ENCODE measurements around the gene TAF8. TPM values are rescaled to one million over a fixed set of nuclear protein-coding genes. Genes with fewer than 3 reads are reported as not detected.
A peak's percentile ranks its signal among the peaks of the same experiment; 100 is the strongest.
"Not testable (repeated sequence)": the region's sequence is repeated elsewhere in the genome, so short reads cannot be mapped to it uniquely, and the experiment has no call there.

The TAF8 gene, protein sequence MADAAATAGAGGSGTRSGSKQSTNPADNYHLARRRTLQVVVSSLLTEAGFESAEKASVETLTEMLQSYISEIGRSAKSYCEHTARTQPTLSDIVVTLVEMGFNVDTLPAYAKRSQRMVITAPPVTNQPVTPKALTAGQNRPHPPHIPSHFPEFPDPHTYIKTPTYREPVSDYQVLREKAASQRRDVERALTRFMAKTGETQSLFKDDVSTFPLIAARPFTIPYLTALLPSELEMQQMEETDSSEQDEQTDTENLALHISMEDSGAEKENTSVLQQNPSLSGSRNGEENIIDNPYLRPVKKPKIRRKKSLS
- total RNA-seq (2014; rRNA removed; shearing (Covaris generic)): 22.6 and 29.1 TPM in 2 replicates

DNA sequence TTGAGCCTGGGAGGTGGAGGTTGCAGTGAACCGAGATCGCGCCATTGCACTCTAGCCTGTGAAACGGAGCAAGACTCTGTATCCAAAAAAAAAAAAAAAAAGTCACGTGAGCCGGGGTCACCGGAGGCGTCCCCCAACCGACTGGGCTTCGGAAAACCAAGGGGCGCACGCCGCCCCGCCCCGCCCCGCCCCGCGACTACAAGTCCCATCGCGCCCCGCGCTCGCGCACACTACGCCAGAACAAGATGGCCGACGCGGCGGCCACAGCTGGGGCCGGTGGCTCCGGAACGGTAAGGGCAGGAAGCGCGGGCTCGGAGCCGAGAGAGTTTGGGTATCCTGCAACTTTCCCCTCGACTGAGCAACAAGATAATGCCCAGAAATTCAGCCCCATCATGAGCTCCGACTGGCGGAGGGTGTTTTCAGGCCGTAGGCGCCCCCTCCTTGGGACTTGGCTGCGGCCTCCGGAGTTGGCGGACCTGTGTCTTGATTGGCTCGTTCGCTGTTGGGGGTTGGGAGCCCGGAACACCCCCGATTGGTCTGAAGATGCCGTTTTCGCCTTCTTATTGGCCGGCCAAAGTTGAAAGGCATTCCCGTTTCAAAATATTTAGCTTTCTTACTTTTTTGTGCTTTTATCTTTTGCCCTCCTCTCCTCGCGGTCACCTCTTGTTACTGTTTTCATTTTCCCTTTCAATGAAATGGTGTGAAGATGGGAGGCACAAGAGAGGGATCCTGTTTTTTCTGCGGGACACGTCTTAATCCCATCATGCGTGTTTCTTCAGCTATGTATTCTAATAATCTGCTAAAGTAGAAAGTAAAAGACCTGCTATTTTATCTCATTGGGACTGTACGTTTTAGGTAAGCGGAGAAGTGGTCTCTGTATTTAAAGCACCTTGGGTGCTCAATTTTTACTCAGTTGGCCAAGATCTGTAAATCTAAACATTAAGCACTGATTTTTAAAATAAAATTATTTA is at the start of gene TAF8:
Gene TAF8, plus strand, starts transcription at position 228 of the 971 bp plus-strand sequence. Its CDS starts 18 bp downstream, at position 246.
- peak; percentile 93 for DNase-seq (ENCODE audit: low read depth)

DNA sequence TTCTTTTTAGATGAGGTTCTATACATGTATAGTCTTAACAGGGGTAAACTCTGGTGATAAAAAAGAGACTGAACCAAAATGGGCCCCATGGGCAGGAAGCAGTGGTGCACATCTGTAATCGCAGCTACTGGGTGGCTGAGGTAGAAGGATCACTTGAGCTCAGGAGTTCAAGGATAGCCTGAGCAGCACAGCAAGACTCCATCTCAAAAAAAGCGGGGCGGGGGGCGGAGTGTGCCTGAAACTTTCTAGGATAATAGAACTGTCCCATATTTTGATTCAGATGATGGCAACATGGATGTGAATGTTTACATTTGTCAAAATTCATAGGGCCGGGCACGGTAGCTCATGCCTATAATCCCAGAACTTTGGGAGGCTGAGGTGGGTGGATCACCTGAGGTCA is 48.8 kb upstream of the TAF8 start:
- no peak for DNase-seq (ENCODE audit: low read depth)

DNA sequence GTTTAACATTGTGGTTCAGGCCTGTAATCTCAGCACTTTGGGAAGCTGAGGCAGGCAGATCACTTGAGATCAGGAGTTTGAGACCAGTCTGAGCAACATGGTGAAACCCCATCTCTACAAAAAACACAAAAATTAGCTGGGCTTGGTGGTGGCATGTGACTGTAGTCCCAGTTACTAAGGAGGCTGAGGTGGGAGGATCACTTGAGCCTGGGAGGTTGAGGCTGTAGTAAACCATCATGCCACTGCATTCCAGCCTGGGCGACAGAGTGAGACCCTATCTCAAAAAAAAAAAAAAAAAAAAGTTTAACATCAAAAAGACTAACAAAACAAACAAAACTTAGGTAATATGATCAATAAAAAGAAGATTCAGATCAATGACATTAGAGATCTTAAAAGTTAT is 46.7 kb upstream of the TAF8 start:
- not testable (repeated sequence) for DNase-seq (ENCODE audit: low read depth)

DNA sequence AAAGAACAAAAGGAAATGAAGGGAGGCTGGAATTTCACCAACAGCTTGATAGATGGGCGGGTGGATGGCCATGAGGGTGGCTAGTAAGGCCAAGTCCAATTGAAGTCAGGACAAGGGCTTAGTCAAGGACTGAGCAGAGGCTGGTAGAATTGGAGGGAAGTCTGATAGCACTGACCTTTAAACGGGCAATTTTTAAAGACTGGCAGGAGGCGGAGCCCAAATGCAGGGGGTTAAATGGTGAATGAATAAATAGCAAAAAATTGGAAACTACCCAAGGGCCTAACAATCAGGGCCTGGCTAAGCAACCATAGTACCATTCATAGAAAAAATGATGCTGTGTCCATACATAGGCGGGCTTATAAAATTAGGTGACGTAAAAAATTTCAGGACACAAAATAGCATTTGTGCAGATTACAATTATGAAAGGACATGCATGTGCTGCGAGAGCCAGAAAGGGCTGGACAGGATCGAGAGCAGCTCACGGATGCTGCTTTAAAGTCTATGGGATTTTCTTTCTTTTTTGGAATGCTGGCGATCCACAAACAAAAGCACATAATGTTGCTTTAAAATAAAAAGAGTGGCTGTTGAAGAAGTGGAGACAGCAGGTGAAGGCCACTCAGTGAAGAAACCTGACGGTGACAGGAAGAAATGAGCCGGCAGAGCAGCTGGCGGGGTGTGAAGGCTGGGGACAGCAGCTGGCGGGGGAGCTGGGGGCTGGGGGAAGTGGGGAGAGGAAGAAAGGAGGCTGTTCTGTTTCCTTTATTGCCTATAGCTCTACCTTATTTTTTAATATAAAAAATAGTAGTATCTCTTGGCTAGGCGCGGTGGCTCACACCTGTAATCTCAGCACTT is 42.8 kb upstream of the TAF8 start:
- DNase-seq (ENCODE audit: low read depth): peak; percentile 31

DNA sequence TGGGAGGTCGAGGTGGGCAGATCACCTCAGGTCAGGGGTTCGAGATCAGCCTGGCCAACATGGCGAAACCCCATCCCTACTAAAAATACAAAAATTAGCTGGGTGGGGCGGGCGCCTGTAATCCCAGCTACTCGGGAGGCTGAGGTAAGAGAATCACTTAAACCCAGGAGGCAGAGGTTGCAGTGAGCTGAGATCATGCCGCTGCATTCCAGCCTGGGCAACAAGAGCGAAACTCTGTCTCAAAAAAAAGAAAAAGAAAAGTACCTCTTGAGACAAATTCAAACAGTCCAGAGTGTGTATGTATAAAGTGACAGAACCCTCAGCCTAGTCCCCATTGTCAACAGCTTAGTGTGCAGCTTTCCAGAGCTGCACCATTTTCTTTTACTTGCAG is 42.2 kb upstream of the TAF8 start:
- not testable (repeated sequence) for DNase-seq (ENCODE audit: low read depth)

DNA sequence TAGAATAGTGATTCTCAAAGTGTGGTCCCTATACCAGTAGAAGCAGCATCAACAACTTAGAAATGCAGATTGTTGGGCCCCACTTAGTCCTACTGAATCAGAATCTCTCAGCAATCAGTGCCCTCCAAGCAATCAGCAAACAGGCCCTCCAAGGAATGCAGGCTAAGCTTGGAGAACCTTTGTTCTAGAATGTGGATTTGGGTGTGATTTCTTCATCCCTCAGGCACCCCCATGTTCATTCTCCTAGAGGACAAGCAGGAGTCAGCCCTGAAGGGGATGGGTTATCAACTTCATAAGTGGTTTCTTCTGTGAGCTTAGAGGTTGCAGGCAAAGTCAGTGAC is 40.5 kb upstream of the TAF8 start:
- no peak for DNase-seq (ENCODE audit: low read depth)

DNA sequence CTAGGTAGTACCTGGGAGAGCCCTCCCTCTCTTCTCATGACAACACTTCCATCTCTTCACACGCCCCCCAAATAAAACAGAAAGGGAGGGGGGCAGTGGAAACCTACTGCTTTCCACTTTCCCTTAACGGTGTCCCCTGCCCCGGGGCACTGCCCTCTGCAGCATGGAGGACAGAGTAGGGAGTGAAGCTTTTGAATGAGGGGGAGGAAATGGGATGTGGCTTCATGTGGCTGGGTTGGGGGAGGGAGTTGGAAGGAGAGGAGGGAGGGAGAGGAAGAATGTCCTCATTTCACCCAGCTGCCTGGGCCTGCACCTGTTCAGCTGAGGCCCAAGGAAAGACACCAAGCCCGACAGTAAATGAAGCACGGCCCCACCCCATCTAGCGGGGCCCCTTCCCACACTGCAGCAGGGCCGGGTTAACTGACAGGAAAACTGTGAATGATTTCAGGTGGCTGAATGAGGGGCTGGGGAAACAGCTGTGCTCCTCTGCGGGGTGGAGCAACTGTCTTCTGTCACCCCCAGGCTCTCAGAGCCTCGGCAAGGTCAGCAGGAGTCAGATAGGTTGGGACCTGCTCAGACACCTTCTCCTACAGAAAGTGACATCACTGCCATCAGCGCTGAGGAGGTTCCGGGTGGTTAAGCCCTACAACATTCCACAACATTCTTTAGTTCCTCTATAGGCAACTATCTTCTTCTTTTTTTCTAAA is 40.0 kb upstream of the TAF8 start:
- peak; percentile 43 for DNase-seq (ENCODE audit: low read depth)

DNA sequence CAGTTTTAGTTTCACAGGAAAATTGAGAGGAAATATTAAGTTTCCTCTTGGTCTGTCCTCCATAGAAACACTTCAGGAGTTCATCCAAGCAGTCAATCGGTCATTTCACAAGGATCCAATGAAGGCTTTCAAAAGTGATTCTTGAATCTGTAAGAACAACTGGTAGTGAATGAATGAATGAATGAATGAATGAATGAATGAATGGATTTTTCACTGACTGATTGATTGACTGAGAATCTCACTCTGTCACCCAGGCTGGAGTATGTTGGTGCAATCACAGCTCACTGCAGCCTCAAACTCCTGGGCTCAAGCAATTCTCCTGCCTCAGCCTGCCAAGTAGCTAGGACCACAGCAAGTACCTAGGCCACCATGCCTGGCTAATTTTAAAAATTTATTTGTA is 39.4 kb upstream of the TAF8 start:
- no peak for DNase-seq (ENCODE audit: low read depth)

DNA sequence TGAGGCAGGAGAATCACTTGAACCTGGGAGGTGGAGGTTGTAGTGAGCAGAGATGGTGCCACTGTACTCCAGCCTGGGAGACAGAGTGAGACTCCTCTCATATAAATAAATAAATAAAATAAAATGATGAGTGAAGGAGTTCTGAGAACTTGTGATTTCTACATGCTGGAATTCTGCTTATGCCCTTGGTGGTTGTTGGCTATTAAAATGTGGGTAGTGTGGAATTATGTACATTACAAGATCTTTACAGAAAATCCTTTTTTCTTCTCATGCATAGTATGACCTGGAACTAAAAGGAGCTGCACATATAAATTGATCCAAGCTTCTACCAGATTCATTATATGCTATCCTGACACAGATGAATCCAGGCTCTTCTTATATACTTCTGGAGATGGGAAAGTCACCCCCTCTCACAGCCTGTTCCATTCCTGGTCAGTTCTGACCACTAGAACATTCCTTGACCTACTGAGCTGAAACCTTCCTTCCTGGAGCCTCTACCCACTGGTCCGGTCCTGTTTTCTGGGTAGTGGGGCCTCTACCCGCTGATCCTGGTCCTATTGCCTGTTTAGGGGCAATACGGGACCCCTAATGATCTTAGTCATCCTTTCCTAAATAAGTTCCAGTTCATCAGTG is 37.7 kb upstream of the TAF8 start:
- DNase-seq (ENCODE audit: low read depth): no peak

DNA sequence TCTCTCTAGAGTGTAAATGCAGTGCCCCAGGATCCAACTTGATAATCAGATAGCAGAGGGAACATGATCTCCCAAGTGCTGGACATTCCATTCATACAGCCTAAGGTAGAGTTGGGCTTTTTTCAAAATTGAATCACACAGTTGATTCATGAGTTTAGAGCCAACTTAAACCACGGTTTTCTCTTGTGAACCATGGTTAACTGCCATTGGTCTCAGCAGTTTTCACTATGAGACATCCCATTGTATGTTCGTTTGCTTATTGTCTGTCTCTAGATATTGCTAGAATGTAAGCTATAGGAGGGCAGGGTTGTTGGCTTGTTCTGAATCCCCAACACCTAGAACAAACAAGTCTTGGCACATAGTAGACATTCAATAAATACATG is 37.2 kb upstream of the TAF8 start:
- peak; percentile 55 for DNase-seq (ENCODE audit: low read depth)

DNA sequence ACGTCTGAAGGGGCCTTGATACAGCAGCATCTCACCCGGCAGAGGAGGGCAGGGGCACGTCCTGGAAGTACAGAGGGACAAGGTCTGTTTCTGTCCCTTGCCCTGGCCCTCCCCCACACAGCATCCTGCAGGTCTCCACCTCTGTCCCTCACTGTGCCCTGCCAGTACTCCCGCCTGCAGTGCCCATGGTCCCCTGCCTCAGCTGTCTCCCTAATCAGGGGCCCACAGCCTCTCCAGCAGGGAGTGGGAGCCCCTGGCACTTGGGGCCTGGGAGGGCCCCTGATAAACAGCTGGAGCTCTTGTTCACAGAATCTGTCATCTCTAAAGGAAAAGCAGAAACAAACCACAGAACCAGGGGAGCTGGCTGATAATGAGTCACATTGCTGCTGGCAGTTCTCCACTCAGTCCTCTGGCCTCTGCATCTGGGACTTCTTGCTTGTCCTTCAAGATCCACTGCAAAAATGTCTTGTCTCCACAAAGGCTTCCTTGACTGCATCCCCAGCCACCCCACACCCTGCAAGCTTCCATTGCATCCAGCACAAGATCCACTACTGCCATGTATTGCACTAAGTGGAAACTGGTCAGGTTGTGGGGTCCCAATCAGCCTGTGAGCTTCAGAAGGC is 33.2 kb upstream of the TAF8 start:
- peak; percentile 92 for DNase-seq (ENCODE audit: low read depth)

DNA sequence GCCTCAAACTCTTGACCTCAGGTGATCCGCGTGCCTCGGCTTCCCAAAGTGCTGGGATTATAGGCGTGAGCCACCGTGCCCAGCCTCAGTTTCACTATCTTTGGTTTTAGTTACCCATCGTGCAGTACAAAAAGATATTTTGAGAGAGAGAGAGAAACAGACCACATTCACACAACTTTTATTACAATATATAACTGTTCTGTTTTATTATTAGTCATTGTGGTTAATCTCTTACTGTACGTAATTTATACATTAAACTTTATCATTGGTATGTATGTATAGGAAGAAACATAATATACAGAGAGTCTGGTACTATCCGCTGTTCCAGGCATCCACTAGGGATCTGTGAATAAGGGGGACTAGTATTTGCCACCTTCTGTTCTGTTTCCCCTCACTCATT is 29.4 kb upstream of the TAF8 start:
- no peak for DNase-seq (ENCODE audit: low read depth)

DNA sequence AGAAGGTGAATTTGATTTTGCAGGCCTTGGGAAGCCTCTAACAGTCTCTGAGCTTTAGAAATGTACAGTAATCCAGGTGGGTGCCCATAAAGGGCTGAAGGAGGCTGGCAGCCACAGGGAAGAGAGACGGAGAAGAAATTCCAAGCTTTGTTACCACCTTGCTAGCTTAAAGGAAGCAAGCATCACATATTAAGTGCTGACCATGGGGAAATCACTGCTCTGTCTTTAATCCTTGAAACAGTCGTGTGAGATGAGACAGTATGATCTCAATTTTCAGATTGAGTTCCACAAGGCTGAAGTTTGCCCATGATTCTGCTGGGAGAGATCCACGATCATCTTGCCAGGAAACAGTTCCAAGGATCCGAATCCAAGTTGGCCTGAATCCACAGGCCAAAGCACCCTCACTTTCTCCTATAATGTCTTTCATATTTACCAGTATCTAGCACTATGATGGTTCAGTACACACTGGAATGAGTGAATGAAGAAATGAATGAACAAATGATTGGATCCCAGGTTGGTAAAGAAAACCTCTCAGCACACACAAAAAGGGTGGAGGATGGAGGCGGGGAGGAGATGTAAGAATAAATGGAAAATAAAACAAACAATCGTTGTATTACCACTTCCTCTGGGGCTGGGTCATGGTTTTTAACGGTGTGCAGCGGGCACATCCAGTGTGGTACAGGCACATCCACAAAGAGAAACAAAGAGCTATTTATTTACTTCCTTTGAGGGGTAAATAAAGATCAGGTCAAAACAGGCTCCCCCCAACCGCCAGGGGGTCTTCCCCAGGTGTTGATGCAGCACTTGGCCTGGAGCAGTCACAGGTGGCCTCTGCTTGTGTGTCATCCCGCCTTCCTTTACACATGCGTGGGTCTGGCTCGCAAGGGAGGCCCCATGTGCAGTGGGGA is 28.2 kb upstream of the TAF8 start:
- no peak for DNase-seq (ENCODE audit: low read depth)

DNA sequence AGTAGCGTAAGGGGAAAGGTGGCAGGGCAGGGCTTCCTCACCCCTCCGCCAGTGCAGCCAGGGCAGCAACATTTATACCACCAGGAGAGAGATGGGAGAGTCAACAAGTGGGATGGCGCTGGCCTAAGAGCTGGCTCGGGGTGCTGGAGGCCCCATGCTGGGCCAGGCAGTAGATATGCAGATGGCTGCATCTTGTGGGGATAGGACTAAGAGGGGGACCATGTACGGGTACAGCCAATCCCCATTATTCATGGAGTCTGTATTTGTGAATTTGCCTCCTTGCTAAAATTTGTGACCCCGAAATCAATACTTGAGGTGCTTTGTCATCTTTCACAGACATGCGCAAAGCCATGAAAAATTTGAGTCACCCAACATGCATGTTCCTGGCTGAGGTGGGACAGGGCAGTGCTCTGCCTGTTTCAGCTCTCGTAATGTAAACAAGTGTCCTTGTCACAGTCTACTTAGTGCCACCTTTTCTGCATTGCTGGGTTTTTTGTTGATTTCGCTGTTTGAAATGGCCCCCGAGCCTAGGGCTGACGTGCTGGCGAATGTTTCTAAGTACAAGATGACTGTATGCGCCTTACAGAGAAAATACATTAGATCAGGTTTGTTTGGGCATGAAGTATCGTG is 27.5 kb upstream of the TAF8 start:
- no peak for DNase-seq (ENCODE audit: low read depth)

DNA sequence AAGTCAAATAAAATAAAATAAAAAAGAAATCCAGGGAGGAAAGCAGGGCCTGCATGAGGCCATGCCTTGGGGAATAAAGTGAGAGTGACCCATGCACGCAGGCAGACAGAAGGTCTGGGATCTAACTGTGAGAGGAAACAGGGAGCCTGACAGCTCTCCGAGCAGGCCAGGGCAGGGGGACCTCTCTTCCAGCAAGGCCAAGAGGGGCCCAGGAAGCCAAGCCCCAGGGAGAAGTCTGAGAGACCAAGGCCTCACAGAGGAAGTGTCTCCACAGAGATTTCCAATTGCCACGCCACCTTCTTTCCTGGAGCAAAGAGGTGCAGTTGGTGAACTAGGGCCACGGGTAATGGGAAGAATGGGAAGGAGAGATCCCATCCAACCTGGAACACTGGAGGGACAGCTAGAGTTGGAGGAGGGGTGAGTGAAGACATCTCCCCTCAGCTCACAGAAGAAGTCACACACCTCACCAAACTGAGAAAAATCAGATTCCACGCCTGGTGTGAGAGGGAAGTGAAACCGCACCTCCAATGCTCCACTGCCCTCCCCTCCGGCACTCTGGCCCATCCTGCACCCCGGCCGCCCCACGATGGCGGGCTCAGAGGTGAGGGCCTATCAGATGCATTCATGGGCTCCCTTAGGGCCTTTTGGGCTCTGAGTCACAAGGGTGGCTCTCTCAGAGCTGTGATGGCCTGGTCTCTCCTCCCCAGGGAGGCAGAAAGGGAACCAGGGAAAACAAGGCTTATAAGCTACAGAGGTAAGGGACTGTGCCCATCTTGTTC is 25.1 kb upstream of the TAF8 start:
- DNase-seq (ENCODE audit: low read depth): peak; percentile 15

DNA sequence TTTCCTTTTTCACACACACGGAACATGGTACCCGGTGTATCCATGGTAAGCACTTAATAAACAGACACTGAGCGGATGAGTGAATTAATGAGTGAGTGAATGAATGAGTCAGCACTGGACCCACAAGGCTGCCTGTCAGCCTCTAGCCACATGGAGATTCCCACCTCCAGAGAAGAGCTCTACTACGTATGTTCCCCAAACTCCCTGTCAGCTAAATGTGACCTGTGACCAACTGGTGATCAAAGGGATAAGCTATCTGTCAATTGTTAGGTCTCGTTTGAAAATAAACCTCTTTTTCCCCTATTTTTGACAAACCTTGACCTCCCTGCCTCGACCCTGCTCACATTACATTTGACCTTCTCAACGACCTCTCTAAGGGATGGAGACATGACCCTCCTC is 24.5 kb upstream of the TAF8 start:
- no peak for DNase-seq (ENCODE audit: low read depth)

DNA sequence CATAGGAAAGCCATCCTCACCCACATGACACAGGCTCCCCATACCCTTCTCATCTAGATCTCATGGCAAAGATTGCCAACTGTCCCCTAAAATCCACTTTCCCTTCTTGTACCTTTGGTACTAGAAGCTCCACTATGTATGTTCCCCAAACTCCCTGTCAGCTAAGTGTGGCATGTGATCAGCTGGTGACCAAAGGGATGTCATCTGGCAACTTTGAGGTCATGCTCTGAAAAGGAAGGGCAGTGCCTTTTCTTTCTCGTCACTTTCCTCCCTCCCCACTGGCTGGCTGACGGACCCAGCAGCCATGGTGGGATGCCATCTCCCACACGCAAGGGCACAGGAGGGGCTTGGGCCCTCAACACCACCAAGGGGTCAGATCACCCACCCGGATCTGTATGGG is 23.8 kb upstream of the TAF8 start:
- DNase-seq (ENCODE audit: low read depth): no peak

Measured in RPMI7951 (cell line).